NCI-H69 (cell line): Measurements from ENCODE around the gene RBP3.

Source experiments
- DNase-seq: peaks from one replicate; lab custom pipeline; 2025; lab: John Stamatoyannopoulos, UW

The RBP3 gene

DNA sequence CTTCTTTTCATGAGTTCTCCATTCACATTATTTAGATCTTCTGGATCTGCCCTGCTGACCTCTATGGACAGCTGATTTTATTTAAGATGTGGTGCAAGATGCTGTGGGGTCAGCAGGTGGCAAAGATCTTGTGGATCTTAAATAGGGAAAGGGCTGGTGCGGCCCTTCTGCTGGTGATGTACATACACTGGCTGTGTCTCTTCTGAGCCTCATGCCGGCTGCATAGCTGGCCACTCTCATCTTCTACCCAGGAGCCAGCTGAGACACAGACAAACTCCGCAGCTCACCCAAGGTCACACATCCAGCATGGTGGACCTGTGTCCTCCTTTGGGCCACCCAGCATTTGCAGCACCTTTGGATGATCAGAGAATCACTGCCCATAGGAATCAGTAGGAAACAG lies 9.7 kb downstream of the RBP3 start:
- DNase-seq: no peak

DNA sequence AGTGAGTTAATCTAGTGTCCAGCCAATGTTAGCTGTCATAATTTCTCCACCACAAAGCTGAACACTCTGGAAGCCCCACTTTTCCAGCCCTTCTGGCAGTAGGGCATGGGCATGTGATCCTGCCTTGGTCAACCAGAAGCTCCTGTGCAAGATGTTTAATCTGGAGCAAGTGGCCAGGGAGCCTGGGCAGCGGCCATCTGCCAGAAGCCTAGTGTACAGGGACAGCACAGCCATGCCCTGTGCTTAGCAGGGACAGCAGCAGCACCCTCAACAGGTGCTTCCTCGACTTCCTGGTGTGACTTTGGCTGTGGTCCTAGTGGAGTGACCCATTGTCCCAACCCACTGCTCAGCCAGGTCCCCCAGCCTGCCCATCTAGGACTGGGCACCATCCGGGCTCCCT lies 10.3 kb downstream of the RBP3 start:
- no peak for DNase-seq

DNA sequence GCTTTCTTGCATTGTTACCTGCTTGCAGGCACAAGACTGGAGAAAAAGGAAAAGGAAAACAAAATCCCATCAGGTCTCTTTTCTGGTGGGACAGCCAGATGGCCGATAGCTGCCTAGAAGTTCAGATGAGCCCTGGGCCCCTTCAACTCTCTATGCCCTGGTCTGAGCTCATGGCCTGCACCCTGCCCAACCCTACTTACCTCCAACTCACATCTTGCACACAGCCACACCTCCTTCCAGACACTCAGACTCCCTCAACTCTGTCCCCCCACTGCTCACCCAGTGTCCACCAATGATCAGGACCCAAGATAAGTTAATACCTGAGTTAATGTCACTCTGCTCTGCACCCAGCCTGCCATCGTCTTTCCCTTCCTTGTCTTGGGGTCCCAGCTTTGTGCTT lies 10.9 kb downstream of the RBP3 start:
- no peak for DNase-seq

DNA sequence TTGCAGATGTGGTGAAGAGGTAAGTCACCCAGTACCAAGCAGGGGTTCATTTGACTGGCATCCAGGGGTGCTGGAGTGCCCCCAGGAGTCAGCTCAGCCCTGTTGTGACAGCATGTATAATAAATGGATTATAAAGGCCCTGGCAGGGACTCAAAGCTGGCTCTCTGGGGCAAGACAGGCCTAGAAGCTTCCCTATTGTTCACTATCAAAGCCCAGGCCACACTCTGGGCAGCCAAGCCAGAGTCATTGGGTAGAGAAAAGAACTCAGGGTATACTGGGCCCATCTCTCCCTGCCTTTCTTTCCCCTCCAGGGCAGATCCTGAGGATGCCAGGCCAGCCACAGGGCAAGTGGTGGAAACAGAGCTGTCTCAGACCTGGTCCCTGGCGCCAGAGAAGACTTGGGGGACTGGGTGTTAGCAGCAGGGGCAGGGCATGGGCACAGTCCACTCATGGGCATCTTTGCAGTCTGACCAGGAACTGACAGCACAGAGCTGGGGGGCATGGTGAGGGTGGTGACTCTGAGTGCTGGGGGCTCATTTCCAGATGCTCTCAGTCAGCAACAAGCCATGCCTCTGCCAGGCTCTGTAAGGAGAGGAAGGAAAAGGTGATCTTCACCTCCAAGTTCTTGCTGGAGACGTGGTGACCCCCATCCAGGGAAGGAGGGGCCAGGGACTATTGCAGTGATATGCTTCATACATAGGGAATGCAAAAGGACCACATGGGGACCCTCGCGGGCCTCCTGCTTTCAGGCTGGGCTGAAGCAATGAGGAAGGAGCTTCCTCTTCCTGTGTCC lies 11.7 kb downstream of the RBP3 start:
- DNase-seq: no peak

DNA sequence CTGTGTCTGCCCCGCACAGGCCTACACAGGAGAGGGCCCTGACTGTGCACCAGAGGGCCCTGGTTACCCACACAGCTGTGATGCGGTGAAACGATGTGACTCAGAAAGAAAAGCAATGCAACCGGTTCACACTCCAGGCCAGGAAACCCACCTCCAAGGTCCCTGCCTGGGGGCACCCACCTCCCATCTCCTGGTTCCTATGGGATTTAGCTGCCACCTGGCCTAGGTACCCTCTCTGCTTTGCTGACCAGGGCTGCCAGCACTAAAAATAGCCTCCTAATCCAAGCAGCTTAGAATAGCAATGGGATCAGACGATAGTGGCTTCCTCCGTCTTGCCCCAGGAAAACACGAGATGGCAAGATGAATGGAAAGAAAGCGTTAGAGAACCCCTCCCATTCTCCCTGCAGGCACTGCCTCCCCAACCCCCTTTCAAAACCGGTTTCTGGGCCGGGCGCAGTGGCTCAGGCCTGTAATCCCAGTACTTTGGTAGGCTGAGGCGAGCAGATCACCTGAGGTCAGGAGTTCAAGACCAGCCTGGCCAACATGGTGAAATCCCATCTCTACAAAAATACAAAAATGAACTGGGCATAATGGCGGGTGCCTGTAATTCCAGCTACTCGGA lies 12.4 kb downstream of the RBP3 start:
- DNase-seq: no peak

DNA sequence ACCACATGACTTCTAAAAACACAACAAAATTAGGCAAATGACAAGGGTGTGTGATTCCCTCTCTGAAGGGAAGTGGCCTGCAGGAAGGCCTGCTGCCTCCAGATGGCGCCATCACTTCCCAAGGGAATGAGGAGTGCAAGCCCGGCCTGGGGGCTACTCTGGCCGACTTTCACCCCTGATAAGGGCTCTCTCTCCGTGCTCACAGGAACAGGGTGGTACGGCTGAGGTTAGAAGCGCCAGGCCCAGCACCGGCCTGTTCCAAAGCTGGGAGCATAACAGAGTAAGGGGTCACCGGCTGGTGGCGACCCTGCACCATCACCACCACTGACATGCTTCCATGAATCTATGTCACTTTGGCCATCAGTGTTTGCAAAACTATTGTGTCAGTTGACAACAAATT lies 13.1 kb downstream of the RBP3 start:
- peak; percentile 40 for DNase-seq

DNA sequence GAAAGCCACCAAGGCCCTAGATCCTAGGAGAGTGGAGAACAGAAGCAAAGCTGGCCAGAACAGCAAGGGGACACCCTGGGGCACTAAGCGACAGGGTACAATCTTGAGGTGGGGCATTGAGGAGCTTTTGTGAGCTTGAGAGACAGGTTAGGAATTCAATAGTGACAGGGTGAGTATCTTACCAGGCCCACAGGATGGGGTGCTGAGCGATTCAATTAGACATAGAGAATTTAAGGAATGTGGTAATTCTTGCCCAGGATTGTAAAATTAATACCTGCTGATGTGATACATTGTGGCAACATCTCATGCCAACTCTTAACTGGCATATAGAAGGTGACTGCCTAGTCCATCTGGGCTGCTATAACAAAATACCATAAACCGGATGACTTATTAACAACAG lies 14.0 kb downstream of the RBP3 start:
- no peak for DNase-seq

DNA sequence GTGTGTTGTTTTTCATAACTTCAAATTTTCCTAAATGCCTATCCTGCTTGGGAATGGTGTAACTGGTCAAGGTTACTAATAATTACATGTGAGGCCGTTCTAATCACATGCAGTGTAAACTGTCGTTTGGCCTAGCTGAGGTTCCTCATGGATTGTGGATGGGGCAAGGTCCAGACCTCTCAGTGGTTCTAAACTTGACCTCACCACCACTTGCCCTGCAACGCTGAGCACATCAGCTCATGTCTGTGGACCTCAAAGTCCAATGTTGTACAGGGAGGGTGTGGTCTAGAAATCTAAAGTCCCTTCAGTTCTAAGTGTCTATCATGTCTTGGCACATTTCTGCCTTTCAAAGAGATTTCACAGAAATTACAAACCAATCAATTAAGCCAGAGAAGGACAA lies 15.6 kb downstream of the RBP3 start:
- DNase-seq: no peak

DNA sequence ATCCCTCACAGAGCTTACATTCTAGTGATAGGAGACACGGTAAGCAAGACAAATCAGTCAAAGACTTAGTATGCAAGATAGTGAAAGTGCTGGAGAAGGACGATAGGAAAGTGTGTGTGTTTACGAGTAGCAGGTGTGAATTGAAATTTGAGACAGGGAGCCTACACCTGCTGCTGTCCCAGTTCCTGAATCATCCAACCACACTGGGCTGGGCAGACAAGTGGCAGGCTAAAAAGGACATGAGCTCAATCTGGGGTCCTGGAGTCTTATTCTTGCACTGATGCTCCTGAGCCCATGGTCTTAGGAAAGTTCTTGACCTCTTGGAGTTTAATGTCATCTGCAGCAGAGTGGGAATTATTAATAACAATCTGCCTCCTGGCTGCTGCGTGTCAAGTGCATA lies 16.2 kb downstream of the RBP3 start:
- peak; percentile 6 for DNase-seq

DNA sequence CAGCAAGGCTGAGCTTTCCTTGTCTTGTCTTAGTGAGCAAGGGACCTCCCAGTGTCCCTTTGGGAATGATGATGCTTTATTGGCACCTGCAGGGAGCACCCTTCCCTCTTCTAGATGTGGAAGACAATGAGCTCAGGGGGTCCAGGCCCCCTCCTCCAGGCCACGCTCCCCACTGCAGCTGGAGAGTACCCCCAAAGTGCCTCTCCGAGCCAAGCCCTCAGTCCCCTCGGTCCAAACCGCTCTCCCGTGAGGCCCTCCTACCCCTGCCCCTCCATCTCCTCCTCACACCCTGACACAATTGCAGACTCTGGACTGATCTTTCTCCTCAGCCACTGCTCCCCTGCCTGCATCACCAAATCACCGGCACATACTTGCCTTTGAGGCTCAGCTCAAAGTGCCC lies 16.7 kb downstream of the RBP3 start:
- DNase-seq: no peak

DNA sequence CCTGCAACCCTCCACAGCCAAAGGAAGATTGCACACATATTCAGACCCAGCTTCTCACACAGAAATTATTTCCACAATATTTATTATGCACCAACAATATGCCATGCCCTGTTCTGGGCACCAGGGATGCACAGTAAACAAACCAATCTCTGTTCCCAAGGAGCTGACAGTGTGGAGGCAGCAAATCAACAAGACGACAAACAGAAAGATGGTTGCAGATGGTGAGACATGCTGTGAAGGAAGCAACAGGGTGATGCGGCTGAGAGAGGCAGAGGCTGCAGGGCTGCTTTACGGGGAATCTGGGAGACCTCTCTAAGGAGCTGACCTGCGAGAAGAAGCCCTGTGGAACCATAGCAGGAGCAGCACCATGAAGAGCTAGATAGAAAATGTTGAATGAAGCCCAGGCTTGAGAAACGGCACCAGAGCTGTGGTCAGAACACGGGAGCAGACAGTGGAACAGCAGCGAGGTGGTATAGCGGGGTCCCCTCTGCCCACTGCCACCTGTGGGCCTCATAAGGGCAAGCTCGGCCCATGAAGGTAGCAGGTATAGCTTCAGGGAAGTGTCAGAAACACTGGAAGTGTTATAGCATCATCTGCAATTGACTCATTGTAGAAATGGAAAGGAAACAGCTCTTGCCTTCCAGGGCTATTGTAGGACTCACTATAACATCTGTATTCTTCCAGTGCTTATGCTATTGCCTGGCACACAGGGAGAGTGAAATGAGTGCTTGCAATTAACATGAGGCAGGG lies 17.4 kb downstream of the RBP3 start:
- DNase-seq: no peak

DNA sequence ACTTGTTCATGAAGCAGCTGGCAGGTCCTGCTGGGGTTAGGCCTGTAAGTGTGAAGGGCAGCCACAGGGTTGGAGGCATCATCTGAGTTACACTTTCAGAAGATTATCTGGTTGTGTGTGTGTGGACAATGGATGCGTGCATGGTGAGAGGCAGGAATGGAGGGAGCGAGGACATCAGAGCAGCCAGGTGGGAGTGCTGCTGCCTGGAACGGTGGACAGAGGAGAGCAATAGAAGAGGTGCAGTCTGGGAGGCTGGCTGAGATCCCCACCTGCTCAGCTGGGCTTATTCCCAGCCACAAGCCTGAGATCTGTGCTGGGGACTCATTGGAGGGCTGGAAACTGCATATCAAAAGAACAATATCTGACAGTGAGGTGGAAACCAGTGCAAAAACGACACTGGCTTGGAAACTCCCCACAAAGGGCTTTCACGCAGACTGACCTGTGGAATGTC lies 18.0 kb downstream of the RBP3 start:
- DNase-seq: no peak

DNA sequence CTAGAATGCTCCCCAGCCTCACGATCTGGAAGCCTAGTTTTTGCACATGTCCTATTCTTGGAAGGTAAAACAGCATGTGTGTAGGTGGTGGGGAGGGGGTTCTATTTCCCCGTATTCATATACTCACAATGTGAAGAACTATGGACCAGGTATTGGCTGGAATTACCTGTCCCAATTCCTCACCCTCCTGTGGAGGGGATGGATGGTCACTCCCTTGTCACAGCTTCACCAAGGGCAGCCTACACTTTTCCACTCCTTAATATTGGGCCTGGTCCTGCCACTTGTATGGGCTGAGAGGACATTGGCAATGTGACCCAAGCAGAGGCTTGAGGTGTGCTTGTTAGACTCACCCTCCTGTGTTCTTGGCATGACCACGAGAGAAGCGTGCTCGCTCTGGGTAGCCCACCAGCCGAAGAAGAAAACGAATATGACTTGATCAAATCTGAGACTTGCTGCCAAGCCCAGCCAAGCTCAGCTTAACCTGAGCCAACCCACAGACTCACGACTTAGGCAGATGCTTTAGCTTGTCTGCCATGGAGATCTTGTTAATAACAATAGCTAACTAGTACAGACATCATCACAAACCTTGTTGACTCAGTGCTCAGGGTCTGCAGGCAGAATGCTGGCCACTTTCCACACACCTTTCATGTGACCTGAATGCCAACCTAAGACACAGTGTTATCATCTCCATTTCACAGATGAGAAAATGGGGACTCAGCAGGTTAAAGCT lies 18.7 kb downstream of the RBP3 start:
- DNase-seq: no peak

DNA sequence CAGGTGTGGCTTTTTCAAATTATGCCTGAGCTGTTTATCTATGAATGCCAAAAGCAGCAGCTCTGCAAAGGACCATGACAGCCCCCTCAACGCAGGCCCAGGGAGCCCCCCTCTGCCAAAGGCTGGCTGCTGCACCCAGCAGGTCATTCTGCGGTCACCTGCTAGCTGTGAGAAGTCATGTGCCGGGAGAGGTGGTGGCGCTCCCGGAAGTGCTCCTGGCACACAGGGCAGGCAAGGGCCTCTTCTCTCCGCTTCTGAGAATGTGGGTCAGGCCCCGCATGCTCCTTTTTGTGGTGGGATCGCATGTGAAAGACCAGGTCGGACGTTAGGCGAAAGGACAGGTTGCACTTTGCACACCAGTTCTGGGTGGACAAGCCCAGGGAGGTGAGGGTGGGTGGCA lies 19.5 kb downstream of the RBP3 start:
- no peak for DNase-seq

DNA sequence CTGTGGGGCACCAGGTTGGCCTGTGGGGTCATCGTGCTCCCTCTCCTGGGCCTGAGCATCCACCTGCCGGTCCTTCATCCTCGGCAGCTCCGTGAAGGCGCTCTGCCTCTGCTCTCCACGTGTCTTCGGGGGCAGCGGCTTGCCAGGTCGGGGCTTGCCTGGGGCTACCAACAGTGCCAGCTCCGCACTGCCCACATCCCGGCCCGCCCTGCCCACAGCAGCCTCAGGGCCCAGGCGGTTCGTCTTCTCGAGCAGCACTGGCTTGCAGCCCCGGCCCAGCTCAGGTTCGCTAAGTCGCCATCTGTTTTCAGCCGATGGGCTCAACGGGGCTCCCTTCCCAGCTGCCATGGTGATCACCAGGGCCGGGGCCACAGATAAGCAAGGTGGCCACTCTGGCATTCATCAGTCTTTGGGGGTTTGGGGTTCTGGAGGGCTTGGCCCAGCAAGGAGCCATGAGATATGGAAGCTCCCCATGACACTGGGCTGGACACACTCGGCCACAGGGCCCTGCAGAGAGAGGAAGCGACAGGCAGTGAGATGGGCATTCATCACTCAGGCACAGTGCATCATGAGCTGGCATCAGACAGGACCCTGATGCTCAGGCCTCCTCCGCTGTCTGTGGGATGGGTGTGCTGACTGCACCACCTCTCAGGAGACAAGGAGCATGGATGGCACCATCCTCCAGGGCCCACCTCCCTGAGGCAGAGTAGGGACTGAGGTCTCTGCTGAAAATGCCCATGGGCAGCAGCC lies 20.4 kb downstream of the RBP3 start:
- DNase-seq: no peak

DNA sequence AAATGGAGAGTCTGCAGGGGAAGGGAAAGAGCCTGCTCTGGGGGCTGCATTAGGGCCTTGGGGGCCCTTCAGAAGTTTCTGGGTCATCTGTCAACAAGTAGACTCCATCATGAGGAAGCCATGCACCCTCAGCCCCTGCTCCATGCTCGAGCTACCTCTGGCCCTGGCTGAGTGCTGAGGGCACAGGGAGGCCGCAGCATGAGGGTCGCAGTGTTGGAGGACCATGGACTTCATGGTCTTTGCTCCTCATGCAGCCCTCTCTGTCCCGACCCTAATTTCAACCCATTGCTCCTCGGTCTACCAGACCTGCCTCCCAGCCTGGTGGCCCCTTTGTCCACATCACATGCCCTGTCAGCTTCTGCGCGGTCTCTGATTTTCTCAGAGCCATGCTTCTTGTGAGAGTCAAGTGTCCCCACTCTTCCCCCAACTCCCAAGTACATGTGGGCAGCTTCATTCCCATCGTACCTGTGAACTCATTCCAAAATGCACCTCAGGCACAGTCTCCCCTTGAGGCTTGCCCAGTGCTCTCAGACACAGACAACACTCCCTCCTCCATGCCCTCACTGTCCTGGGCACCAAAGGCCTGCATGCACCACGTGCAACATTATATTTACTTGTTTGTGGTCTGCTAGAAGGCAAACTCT lies 21.2 kb downstream of the RBP3 start:
- no peak for DNase-seq

DNA sequence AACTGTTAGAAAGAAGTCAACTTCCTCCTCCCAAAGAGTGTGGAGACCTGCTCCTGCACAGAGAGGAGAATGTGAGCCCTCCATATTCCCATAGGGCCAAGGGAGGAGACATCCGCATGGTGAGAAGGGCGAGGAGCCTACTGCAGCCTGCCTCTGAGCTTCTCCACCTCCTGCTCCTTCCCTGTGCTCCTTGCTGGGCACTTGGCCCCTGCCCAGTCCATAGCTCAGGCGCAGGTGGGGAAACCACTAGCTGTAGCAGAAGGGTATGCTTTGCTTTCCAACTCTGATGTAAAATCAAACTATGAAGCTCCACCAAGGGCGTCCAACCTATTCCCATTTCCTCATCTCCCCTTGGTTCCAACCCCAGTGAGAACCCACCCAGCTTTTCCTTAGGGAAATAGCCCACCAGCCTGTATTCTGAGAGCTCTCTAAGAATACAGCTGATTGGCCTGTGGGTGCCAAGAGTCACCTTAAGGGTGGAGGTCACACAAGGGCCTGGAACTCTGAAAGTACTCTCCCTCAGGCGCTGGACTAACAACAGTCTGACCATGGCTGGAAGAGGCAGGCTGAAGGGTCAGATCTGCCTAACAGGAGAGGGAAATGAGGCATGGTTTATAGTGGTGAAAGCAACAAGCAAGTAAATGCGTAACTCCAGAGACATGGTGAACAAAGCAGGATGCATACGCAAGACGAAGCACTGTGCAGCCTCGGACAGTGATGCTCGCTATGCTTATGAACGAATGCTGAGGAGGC lies 22.0 kb downstream of the RBP3 start:
- no peak for DNase-seq

DNA sequence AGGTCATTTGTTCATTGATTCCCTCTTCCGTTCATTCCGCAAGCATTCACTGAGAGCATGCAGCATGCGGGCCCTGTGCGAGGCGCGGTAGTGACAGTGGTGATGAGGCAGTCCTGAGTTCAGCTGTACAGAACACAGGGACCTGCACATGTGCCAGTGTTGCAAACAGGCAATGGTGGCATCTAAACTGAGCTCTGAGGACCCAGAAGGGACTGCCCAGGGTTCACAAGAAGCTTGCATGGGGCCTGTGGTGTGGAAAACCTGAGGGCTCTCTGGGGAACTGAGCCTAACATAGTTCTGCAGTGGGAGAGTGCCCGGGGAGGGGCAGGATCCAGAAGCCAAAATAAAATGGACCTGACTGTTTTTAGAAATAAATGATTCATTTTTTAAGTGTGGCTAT lies 22.7 kb downstream of the RBP3 start:
- DNase-seq: no peak

DNA sequence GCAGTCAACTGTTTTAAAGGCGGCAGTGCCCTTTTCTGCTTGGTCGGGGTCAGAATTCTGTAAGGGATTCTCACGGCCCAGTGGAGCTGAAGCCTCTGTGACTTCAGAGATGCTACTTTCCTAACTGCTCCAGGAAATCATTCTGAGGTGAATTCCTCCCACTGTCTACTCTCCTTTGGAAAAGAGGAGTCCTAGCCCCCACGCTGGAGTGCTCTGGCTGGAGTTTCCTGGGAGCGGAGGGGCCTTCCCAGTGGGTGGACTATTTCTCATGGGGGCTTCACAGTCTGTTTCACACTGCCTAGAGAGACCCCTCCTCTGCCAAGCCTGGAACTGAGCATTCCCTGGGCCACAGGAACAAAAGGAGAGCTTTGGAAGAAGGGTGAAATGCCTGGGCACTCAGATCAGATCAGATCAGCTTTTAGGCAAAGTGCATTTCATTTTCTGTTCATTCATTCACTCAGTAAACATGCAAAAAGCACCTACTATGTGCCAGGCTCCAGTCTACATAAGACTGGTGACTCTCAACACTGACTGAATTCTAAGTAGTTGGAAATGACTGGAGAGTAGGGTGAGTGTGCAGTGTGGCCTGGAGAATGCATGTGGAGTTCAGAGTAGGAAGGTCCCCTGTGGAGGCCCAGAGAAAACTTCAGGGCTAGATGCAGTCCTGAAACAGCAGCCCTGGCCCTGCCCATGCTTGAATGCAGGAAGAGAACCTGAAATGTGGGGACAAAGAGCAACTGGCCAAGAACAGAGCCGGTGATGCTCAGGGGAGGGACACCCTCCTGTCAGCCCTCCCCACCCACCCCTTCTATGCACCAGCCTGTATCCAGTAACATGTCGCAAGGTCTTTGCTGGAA lies 23.7 kb downstream of the RBP3 start:
- DNase-seq: no peak

DNA sequence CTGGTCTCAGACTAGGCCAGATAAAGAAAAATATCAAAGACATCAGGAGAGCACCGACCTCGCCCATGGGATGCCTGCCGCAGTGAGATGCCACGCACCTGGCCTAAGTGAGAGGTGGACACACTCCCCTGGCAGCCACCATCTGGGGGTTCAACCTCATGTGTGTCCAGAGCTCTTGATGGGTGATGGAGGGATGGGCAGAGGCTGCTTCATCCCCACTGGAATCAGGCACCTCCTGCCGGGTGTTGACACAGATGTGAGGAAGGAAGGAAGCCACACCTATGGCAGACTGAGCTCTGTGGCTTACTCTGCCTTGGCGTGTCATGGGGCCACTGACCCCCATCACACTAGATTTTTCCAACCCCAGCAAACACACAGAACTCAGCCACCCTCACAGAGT lies 24.6 kb downstream of the RBP3 start:
- DNase-seq: no peak
